HCT116 (cell line): Measurements from ENCODE around the gene PCARE. TPM values are rescaled to one million over a fixed set of nuclear protein-coding genes. Genes with fewer than 3 reads are reported as not detected.
A peak's percentile ranks its signal among the peaks of the same experiment; 100 is the strongest.

Experiments used
- ATAC-seq: fragments of 200-7000 bp; cut with Tn5 transposase; 2 replicates; pipeline ENCODE4 v1.9.1; 2020; ENCODE audit warnings: mild to moderate bottlenecking, moderate library complexity
- BruUV-seq: library from RNA; stranded (reverse); fragments of 400-500 nt; replicated peaks from 2 replicates; lab custom pipeline; 2021; lab: Mats Ljungman, UMichigan
- CTCF ChIA-PET: fragments of 300-600 bp; sonication (Branson Sonifier 250); formaldehyde crosslinking; loops from one replicate; lab custom pipeline; 2021; ENCODE audit warnings: antibody characterized with exemption; lab: Charles Lee
- POLR2A ChIA-PET: fragments of 300-600, 350-600 bp; sonication (Branson Sonifier 250); formaldehyde crosslinking; loops from one replicate; lab custom pipeline; 2021; ENCODE audit warnings: antibody characterized with exemption; lab: Charles Lee
- RAD21 ChIA-PET, 2 experiments: fragments of 300-600 bp; sonication (Branson Sonifier 250); formaldehyde crosslinking; loops; one replicate each; lab custom pipeline; 2023; ENCODE audit warnings: low total read pairs in 2 of 2; ENCODE audit not compliant: uncharacterized antibody in 2 of 2, unreplicated experiment in 2 of 2, low non-redundant PET in 1 of 2; lab: Charles Lee
- DNase-seq: peaks from one replicate; pipeline ENCODE4 v3.0.0-alpha.2; 2010; ENCODE audit warnings: low read depth, low spot score
- H2AFZ ChIP-seq: fragments of 200-600 bp; shearing (Covaris generic), sonication (generic); 2 replicates; pipeline ENCODE4 v1.6.1; 2017; ENCODE audit warnings: low read depth, mixed run types, mixed read lengths, antibody characterized with exemption, low read length; ENCODE audit not compliant: poor library complexity, severe bottlenecking
- H3K27ac ChIP-seq: 2 replicates; pipeline ENCODE4 v1.5.1; 2012; ENCODE audit warnings: low read depth, low read length
- H3K27me3 ChIP-seq: fragments of 200-600 bp; sonication (generic); 2 replicates; pipeline ENCODE4 v1.6.1; 2016; ENCODE audit warnings: mixed run types, low read length, mixed read lengths; ENCODE audit not compliant: insufficient read depth
- H3K36me3 ChIP-seq, 2 experiments: fragments of 200-500 bp in 1 of 2; fragments of 200-600 bp in 1 of 2; sonication (Bioruptor generic) in 1 of 2; sonication (generic) in 1 of 2; 2 replicates each; pipeline versions ENCODE4 v1.5.1 to v1.6.1; 2014 to 2016; ENCODE audit warnings: low read length in 2 of 2, inconsistent platforms in 1 of 2, mixed read lengths in 1 of 2, mixed run types in 1 of 2; ENCODE audit not compliant: insufficient read depth in 2 of 2, control insufficient read depth in 1 of 2
- H3K4me1 ChIP-seq, 2 experiments: fragments of 200-600 bp in 1 of 2; sonication (generic) in 1 of 2; 2 replicates each; pipeline versions ENCODE4 v1.5.1 to v1.6.1; 2012 to 2017; ENCODE audit warnings: low read length in 2 of 2, inconsistent platforms in 1 of 2, mild to moderate bottlenecking in 1 of 2, mixed read lengths in 1 of 2, mixed run types in 1 of 2, moderate library complexity in 1 of 2; ENCODE audit not compliant: insufficient read depth in 2 of 2, control insufficient read depth in 1 of 2
- H3K4me2 ChIP-seq: fragments of 200-600 bp; sonication (generic); 2 replicates; pipeline ENCODE4 v1.6.1; 2017; ENCODE audit warnings: mixed run types, low read length, mixed read lengths
- H3K4me3 ChIP-seq, 2 experiments: fragments of 200-600 bp in 1 of 2; sonication (generic) in 1 of 2; replicated peaks in 1 of 2; 2 replicates each; pipeline ENCODE4 v1.5.1; 2011 to 2016; ENCODE audit warnings: low read length in 2 of 2, control low read depth in 1 of 2, low read depth in 1 of 2, mild to moderate bottlenecking in 1 of 2, mixed read lengths in 1 of 2, mixed run types in 1 of 2
- H3K79me2 ChIP-seq: fragments of 200-600 bp; sonication (generic); 2 replicates; pipeline ENCODE4 v1.6.1; 2017; ENCODE audit warnings: mild to moderate bottlenecking, mixed run types, low read length, moderate library complexity, mixed read lengths; ENCODE audit not compliant: insufficient read depth
- H3K9ac ChIP-seq: fragments of 200-600 bp; sonication (generic); 2 replicates; pipeline ENCODE4 v1.6.1; 2016; ENCODE audit warnings: low read length, mixed read lengths
- H3K9me2 ChIP-seq: fragments of 200-600 bp; sonication (generic), shearing (Covaris generic); 2 replicates; pipeline ENCODE4 v1.6.1; 2017; ENCODE audit warnings: mixed run types, mild to moderate bottlenecking, moderate library complexity; ENCODE audit not compliant: insufficient read depth
- H3K9me3 ChIP-seq, 2 experiments: fragments of 200-500 bp in 1 of 2; fragments of 200-600 bp in 1 of 2; sonication (Bioruptor generic) in 1 of 2; sonication (generic) in 1 of 2; 2 replicates each; pipeline ENCODE4 v1.6.1; 2014 to 2017; ENCODE audit warnings: low read length in 2 of 2, mixed read lengths in 2 of 2, inconsistent platforms in 1 of 2, low read depth in 1 of 2, mild to moderate bottlenecking in 1 of 2, mixed run types in 1 of 2, moderate library complexity in 1 of 2; ENCODE audit not compliant: control insufficient read depth in 1 of 2, insufficient read depth in 1 of 2
- H4K20me1 ChIP-seq: fragments of 200-600 bp; sonication (generic), shearing (Covaris generic); 2 replicates; pipeline ENCODE4 v1.6.1; 2017; ENCODE audit warnings: mixed run types, mild to moderate bottlenecking, moderate library complexity; ENCODE audit not compliant: insufficient read depth
- EGR1 ChIP-seq: IDR thresholded peaks from 2 replicates; pipeline ENCODE4 v1.6.1; 2012; ENCODE audit warnings: low read depth
- ELF1 ChIP-seq: IDR thresholded peaks from 2 replicates; pipeline ENCODE4 v1.6.1; 2012; ENCODE audit warnings: low read depth, borderline replicate concordance
- EZH2 ChIP-seq: fragments of 200-600 bp; sonication (generic); IDR thresholded peaks from 2 replicates; pipeline ENCODE4 v1.6.1; 2017; ENCODE audit warnings: antibody characterized with exemption, mixed run types
- EZH2phosphoT487 ChIP-seq: fragments of 200-600 bp; IDR thresholded peaks from 2 replicates; pipeline ENCODE4 v1.6.1; 2018; ENCODE audit warnings: antibody characterized with exemption, borderline replicate concordance
- FOSL1 ChIP-seq: IDR thresholded peaks from 2 replicates; pipeline ENCODE4 v1.6.1; 2012; ENCODE audit warnings: low read depth
- JUND ChIP-seq: IDR thresholded peaks from 2 replicates; pipeline ENCODE4 v1.6.1; 2012
- POLR2AphosphoS5 ChIP-seq: IDR thresholded peaks from 2 replicates; pipeline ENCODE4 v1.6.1; 2011; ENCODE audit warnings: mild to moderate bottlenecking, low read depth, low read length, moderate library complexity
- SIN3A ChIP-seq: IDR thresholded peaks from 2 replicates; pipeline ENCODE4 v1.6.1; 2012; ENCODE audit warnings: low read depth
- SP1 ChIP-seq: IDR thresholded peaks from 2 replicates; pipeline ENCODE4 v1.6.1; 2012; ENCODE audit warnings: low read depth
- SRF ChIP-seq: IDR thresholded peaks from 2 replicates; pipeline ENCODE4 v1.6.1; 2012; ENCODE audit warnings: low read depth
- TCF7L2 ChIP-seq: IDR thresholded peaks from 2 replicates; pipeline ENCODE4 v1.7.0; 2011; ENCODE audit warnings: borderline replicate concordance, inconsistent platforms; ENCODE audit not compliant: insufficient read depth, insufficient read length; ENCODE audit errors: extremely low read depth
- YY1 ChIP-seq: IDR thresholded peaks from 2 replicates; pipeline ENCODE4 v1.6.1; 2011; ENCODE audit warnings: low read length, low read depth, moderate library complexity, mild to moderate bottlenecking; ENCODE audit not compliant: insufficient replicate concordance; ENCODE audit errors: extremely low read depth
- ZBTB33 ChIP-seq: IDR thresholded peaks from 2 replicates; pipeline ENCODE4 v1.6.1; 2011; ENCODE audit warnings: mild to moderate bottlenecking, low read length, moderate library complexity; ENCODE audit not compliant: insufficient replicate concordance; ENCODE audit errors: extremely low read depth
- ZFX ChIP-seq: fragments of 450-650 bp; IDR thresholded peaks from 2 replicates; pipeline ENCODE4 v1.6.1; 2017
- ZNF274 ChIP-seq: fragments of 200-500 bp; sonication (Bioruptor generic); IDR thresholded peaks from 2 replicates; pipeline ENCODE4 v1.6.1; 2014; ENCODE audit warnings: mild to moderate bottlenecking, low read depth, low read length, inconsistent platforms
- intact Hi-C: fragments of 100-400 bp; cut with micrococcal nuclease; formaldehyde crosslinking; loops from 2 replicates; pipeline ENCODE4 v1.10.0; 2022
- total RNA-seq: library from RNA; stranded (reverse); gene quantifications from one replicate; pipeline ENCODE4 v1.2.1, GENCODE V29; 2021; ENCODE audit not compliant: unreplicated experiment
- TF ChIP-seq, protein P1 (sequence below): IDR thresholded peaks from 2 replicates; pipeline ENCODE4 v1.6.1; 2012
- TF ChIP-seq, protein P2 (sequence below): IDR thresholded peaks from 2 replicates; pipeline ENCODE4 v1.6.1; 2012

Gene PCARE
- total RNA-seq, 1 experiment from 2014 or later: not detected

GRCh38 chr2:29068513-29068912 lies 5.8 kb downstream of the PCARE start:
- no peak for TF ChIP-seq ELF1
- Histone ChIP-seq H3K4me2 (no peak overlapping the region; the same call in 1 of the 2 replicates), H3K9ac (no peak overlapping the region), H3K27me3 (no peaks in the 10 kb centered on the region), H3K79me2 (no peaks in the 10 kb centered on the region), H3K9me3 (no peaks in the 10 kb centered on the region), H2AFZ (no peak overlapping the region), H3K9me2 (no peaks in the 10 kb centered on the region), H4K20me1 (no peaks in the 10 kb centered on the region), H3K27ac (no peak overlapping the region), H3K4me3 (no peak overlapping the region), H3K36me3 (no peaks in the 10 kb centered on the region), H3K4me1 (peaks cover 0 to 9% of the 10 kb centered on the region in 2 experiments; a peak in 2 of 4 replicates)
- ChIA-PET POLR2A (no interaction called here), RAD21 (no interaction called here), CTCF (no interaction called here)
- DNase-seq (no peak), ATAC-seq (peak; percentile 19; the same call in 1 of the 2 replicates)
- intact Hi-C loops: no loop called here
- no TSS peak for BruUV-seq

DNA sequence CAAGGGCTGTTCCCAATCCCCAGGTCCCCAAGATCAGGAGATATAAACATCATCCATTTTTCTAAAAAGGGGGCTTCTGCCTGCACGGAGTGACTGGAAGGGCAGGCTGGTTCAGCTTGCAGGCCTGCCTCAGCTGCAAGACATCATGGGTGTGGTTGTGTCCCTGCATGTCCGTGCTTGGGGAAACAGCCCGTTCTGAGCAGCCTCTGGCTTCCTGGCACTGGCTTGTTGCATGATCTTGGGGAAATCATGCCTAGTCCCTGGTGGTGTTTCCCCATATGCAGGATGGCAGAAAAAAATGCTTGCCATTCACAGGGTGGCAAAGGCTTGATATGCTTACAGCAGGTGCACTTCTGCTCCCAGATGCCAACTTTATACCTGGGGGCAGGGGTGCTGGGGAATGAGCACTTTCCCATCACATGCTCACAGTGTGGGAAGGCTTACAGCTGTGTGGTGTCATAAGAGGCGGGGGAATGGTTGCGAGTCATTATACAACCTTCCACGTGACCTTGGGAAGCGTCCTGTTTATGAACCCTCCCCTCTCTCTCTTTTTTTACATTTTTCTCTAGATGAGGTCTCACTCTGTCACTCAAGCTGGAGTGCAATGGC lies 7.2 kb downstream of the PCARE start:
- peaks cover 0 to 9% of the 10 kb centered on the region in 2 experiments; a peak in 2 of 4 replicates for H3K4me1 ChIP-seq
- ChIA-PET CTCF (no interaction called here), RAD21 (no interaction called here), POLR2A (no interaction called here)
- ATAC-seq (no peak), DNase-seq (no peak)
- H2AFZ ChIP-seq: no peak overlapping the region
- no peak for TF ChIP-seq POLR2AphosphoS5
- no peak for TF ChIP-seq ELF1
- TF ChIP-seq, protein P1, sequence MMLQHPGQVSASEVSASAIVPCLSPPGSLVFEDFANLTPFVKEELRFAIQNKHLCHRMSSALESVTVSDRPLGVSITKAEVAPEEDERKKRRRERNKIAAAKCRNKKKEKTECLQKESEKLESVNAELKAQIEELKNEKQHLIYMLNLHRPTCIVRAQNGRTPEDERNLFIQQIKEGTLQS: no peak
- no peak for TF ChIP-seq FOSL1
- no peak for TF ChIP-seq YY1
- TF ChIP-seq ZNF274: no peak
- TF ChIP-seq EZH2phosphoT487: no peak
- TF ChIP-seq EGR1: no peak
- TF ChIP-seq, protein P2, sequence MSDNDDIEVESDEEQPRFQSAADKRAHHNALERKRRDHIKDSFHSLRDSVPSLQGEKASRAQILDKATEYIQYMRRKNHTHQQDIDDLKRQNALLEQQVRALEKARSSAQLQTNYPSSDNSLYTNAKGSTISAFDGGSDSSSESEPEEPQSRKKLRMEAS: no peak
- TF ChIP-seq EZH2: no peak
- no peak for TF ChIP-seq TCF7L2
- TF ChIP-seq SRF: no peak
- no peak for TF ChIP-seq ZBTB33
- no peak for TF ChIP-seq SP1
- TF ChIP-seq ZFX: no peak
- TF ChIP-seq JUND: no peak
- no peak for TF ChIP-seq SIN3A
- H3K9me2 ChIP-seq: no peaks in the 10 kb centered on the region
- H3K9ac ChIP-seq: no peak overlapping the region
- H3K4me2 ChIP-seq: no peak overlapping the region
- H3K9me3 ChIP-seq: no peaks in the 10 kb centered on the region
- H3K36me3 ChIP-seq: no peaks in the 10 kb centered on the region
- intact Hi-C loops: no loop called here
- H3K79me2 ChIP-seq: no peaks in the 10 kb centered on the region
- no peak overlapping the region for H3K4me3 ChIP-seq
- BruUV-seq: no TSS peak
- H4K20me1 ChIP-seq: no peaks in the 10 kb centered on the region
- no peaks in the 10 kb centered on the region for H3K27me3 ChIP-seq
- no peak overlapping the region for H3K27ac ChIP-seq
